SU-DHL-6 (cell line): Measurements from ENCODE around the gene MUC5B.

Experiments
- CTCF ChIP-seq: fragments of 200-600 bp; sonication (generic); IDR thresholded peaks from one replicate; pipeline ENCODE4 v1.5.1; 2017; ENCODE audit warnings: antibody characterized with exemption, mild to moderate bottlenecking, low read length, moderate library complexity; ENCODE audit not compliant: insufficient read depth, poor library complexity, severe bottlenecking
- EZH2phosphoT487 ChIP-seq: fragments of 200-600 bp; sonication (generic), shearing (Covaris generic); conservative IDR thresholded peaks from 2 replicates; pipeline ENCODE4 v1.6.1; 2018; ENCODE audit warnings: mild to moderate bottlenecking, antibody characterized with exemption, low read length, moderate library complexity, mixed read lengths

GRCh38 chr11:1192741-1193325 is 30.0 kb upstream of the MUC5B start:
- TF ChIP-seq CTCF (no peak), EZH2phosphoT487 (no peak)
